8988T (cell line): ENCODE data around the gene SMIM38.
"Not testable (repeated sequence)": the region's sequence is repeated elsewhere in the genome, so short reads cannot be mapped to it uniquely, and the experiment has no call there.

Source experiments
- DNase-seq: peaks from one replicate; pipeline ENCODE4 v3.0.0; 2011

SMIM38 gene

GRCh38 chr11:69122630-69123431 lies 32.9 kb upstream of the SMIM38 start:
- peak; percentile 99 for DNase-seq

GRCh38 chr11:69123593-69124545 lies 31.9 kb upstream of the SMIM38 start:
- DNase-seq: no peak

GRCh38 chr11:69125861-69126260 lies 29.9 kb upstream of the SMIM38 start:
- no peak for DNase-seq

- no peak for DNase-seq
Measured at GRCh38 chr11:69126286-69126685, 29.4 kb upstream of the SMIM38 start.

GRCh38 chr11:69127081-69127850 lies 28.5 kb upstream of the SMIM38 start:
- DNase-seq: no peak

- no peak for DNase-seq
Measured at GRCh38 chr11:69127884-69128283, 27.9 kb upstream of the SMIM38 start.

GRCh38 chr11:69129053-69129452 lies 26.7 kb upstream of the SMIM38 start:
- no peak for DNase-seq

- no peak for DNase-seq
Measured at GRCh38 chr11:69129647-69130046, 26.1 kb upstream of the SMIM38 start.

- DNase-seq: no peak
Measured at GRCh38 chr11:69130654-69131053, 25.1 kb upstream of the SMIM38 start.

- DNase-seq: no peak
Measured at GRCh38 chr11:69131121-69131566, 24.6 kb upstream of the SMIM38 start.

- DNase-seq: peak; percentile 77
Measured at GRCh38 chr11:69131644-69132300, 24.0 kb upstream of the SMIM38 start.

- no peak for DNase-seq
Measured at GRCh38 chr11:69132301-69132670, 23.4 kb upstream of the SMIM38 start.

- no peak for DNase-seq
Measured at GRCh38 chr11:69133251-69133650, 22.5 kb upstream of the SMIM38 start.

- not testable (repeated sequence) for DNase-seq
Measured at GRCh38 chr11:69134182-69134581, 21.6 kb upstream of the SMIM38 start.

GRCh38 chr11:69134957-69135356 lies 20.8 kb upstream of the SMIM38 start:
- no peak for DNase-seq

GRCh38 chr11:69135420-69136363 lies 20.0 kb upstream of the SMIM38 start:
- DNase-seq: no peak

- no peak for DNase-seq
Measured at GRCh38 chr11:69136471-69136870, 19.3 kb upstream of the SMIM38 start.

GRCh38 chr11:69137151-69137844 lies 18.4 kb upstream of the SMIM38 start:
- DNase-seq: no peak

GRCh38 chr11:69138265-69138664 lies 17.5 kb upstream of the SMIM38 start:
- no peak for DNase-seq

GRCh38 chr11:69140161-69140560 lies 15.6 kb upstream of the SMIM38 start:
- not testable (repeated sequence) for DNase-seq

GRCh38 chr11:69140635-69141034 lies 15.1 kb upstream of the SMIM38 start:
- DNase-seq: no peak
